Measurements from ENCODE around the gene STAT1.

DNA sequence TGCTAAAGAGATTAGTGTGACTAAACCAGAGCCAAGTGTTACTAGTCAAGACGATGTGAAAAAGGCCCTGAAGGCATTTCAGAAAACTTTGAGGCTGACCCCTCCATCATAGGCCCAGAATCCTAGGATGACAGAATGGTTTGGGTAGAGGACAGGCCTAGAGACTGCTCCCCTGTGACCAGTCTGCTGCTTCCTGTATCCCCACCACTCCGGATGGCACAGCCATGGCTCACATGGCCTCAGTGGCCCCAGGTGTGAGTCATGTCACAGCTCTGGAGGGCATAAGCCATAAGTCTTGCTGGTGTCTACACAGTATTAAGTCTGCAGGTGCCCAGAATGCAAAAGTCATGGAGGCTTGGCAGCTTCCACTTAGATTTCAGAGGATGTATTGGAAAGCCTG is 12.4 kb upstream of the STAT1 start:
- no peak for TF ChIP-seq POLR2A (IDR thresholded peaks at IDR 0.05)
- TF ChIP-seq, protein P1, sequence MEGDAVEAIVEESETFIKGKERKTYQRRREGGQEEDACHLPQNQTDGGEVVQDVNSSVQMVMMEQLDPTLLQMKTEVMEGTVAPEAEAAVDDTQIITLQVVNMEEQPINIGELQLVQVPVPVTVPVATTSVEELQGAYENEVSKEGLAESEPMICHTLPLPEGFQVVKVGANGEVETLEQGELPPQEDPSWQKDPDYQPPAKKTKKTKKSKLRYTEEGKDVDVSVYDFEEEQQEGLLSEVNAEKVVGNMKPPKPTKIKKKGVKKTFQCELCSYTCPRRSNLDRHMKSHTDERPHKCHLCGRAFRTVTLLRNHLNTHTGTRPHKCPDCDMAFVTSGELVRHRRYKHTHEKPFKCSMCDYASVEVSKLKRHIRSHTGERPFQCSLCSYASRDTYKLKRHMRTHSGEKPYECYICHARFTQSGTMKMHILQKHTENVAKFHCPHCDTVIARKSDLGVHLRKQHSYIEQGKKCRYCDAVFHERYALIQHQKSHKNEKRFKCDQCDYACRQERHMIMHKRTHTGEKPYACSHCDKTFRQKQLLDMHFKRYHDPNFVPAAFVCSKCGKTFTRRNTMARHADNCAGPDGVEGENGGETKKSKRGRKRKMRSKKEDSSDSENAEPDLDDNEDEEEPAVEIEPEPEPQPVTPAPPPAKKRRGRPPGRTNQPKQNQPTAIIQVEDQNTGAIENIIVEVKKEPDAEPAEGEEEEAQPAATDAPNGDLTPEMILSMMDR (IDR thresholded peaks at IDR 0.05) = no peak
